GM18505 (cell line): ENCODE measurements around the gene ALKAL2.

Experiments
- ATAC-seq: cut with Tn5 transposase; IDR thresholded peaks from one replicate; pipeline ENCODE4 v1.9.1; 2021; ENCODE audit not compliant: unreplicated experiment
- POLR2A ChIP-seq: IDR thresholded peaks from 4 replicates; pipeline ENCODE4 v1.6.1; 2011; ENCODE audit warnings: borderline replicate concordance; ENCODE audit not compliant: insufficient read depth, insufficient read length; ENCODE audit errors: extremely low read depth

The ALKAL2 gene

GRCh38 chr2:257429-257828, 30.5 kb downstream of the ALKAL2 start:
- no peak for TF ChIP-seq POLR2A
- no peak for ATAC-seq

- ATAC-seq, result no peak
- no peak for TF ChIP-seq POLR2A
Observed at GRCh38 chr2:256094-256493, 31.8 kb downstream of the ALKAL2 start.

- no peak for ATAC-seq
- no peak for TF ChIP-seq POLR2A
Observed at GRCh38 chr2:255195-255594, 32.7 kb downstream of the ALKAL2 start.

- ATAC-seq, result no peak
Observed at GRCh38 chr2:254241-254640, 33.6 kb downstream of the ALKAL2 start.

GRCh38 chr2:253202-253638, 34.7 kb downstream of the ALKAL2 start:
- ATAC-seq, result no peak
- no peak for TF ChIP-seq POLR2A

More at GRCh38 chr2:254241-254640, 33.6 kb downstream of the ALKAL2 start:
- no peak for TF ChIP-seq POLR2A

- ATAC-seq, result no peak
- TF ChIP-seq POLR2A, result no peak
Observed at GRCh38 chr2:252001-252602, 35.8 kb downstream of the ALKAL2 start.

GRCh38 chr2:249538-250042, 38.3 kb downstream of the ALKAL2 start:
- no peak for TF ChIP-seq POLR2A
- ATAC-seq, result no peak

- no peak for TF ChIP-seq POLR2A
- no peak for ATAC-seq
Observed at GRCh38 chr2:248724-249123, 39.2 kb downstream of the ALKAL2 start.

GRCh38 chr2:246489-247144, 41.3 kb downstream of the ALKAL2 start:
- no peak for TF ChIP-seq POLR2A
- no peak for ATAC-seq

- ATAC-seq, result no peak
- TF ChIP-seq POLR2A, result no peak
Observed at GRCh38 chr2:244547-244946, 43.3 kb downstream of the ALKAL2 start.

GRCh38 chr2:238869-239268, 49.0 kb downstream of the ALKAL2 start:
- no peak for ATAC-seq
- TF ChIP-seq POLR2A, result no peak

GRCh38 chr2:238431-238830, 49.5 kb downstream of the ALKAL2 start:
- ATAC-seq, result no peak
- TF ChIP-seq POLR2A, result no peak

- ATAC-seq, result no peak
- TF ChIP-seq POLR2A, result no peak
Observed at GRCh38 chr2:237878-238277, 50.0 kb downstream of the ALKAL2 start.

- no peak for TF ChIP-seq POLR2A
Observed at GRCh38 chr2:236993-237539, 50.8 kb downstream of the ALKAL2 start.

GRCh38 chr2:234421-234820, 53.5 kb downstream of the ALKAL2 start:
- no peak for TF ChIP-seq POLR2A
- ATAC-seq, result no peak

More at GRCh38 chr2:236993-237539, 50.8 kb downstream of the ALKAL2 start:
- ATAC-seq, result no peak

- no peak for TF ChIP-seq POLR2A
- ATAC-seq, result no peak
Observed at GRCh38 chr2:233030-233429, 54.9 kb downstream of the ALKAL2 start.
